ENCODE data around the gene PARD3.

Gene PARD3

GRCh38 chr10:34813626-34814222, 1.4 kb downstream of the PARD3 start:
- TF ChIP-seq EZH2phosphoT487 (IDR thresholded peaks at IDR 0.05; ENCODE audit: borderline replicate concordance, low read length), result no peak
- TF ChIP-seq CTCF (IDR thresholded peaks at IDR 0.05; ENCODE audit: low read depth, low read length, poor library complexity, severe bottlenecking), result no peak
- Histone ChIP-seq H3K27me3 (ENCODE audit: control insufficient read depth, low read length) (peaks cover 8% of the 10 kb centered on the region; the same call in 1 of the 2 replicates), H3K4me1 (ENCODE audit: control insufficient read depth, low read length) (no peaks in the 10 kb centered on the region), H3K36me3 (ENCODE audit: control insufficient read depth, low read length) (no peaks in the 10 kb centered on the region), H3K9me2 (replicated peaks; ENCODE audit: control insufficient read depth, low read length) (no peaks in the 10 kb centered on the region), H3K4me3 (ENCODE audit: low read length) (no peak overlapping the region), H3K9me3 (ENCODE audit: control insufficient read depth, insufficient read depth, low read length) (no peaks in the 10 kb centered on the region), H3K27ac (ENCODE audit: low read depth, low read length) (no peak overlapping the region), H3F3A (ENCODE audit: control insufficient read depth, insufficient read depth) (no peaks in the 10 kb centered on the region), H3K4me2 (ENCODE audit: low read length) (no peak overlapping the region), H3K79me2 (ENCODE audit: control insufficient read depth, low read length) (no peaks in the 10 kb centered on the region), H4K20me1 (ENCODE audit: control insufficient read depth, insufficient read depth, low read depth, low read length) (no peaks in the 10 kb centered on the region)

- H3K27me3 ChIP-seq (ENCODE audit: control insufficient read depth, low read length), result peaks cover 12% of the 10 kb centered on the region; the same call in 1 of the 2 replicates
- no peak overlapping the region for H3K27ac ChIP-seq (ENCODE audit: low read depth, low read length)
- no peaks in the 10 kb centered on the region for H3K4me1 ChIP-seq (ENCODE audit: control insufficient read depth, low read length)
- H3K9me3 ChIP-seq (ENCODE audit: control insufficient read depth, insufficient read depth, low read length), result no peaks in the 10 kb centered on the region
- TF ChIP-seq CTCF (IDR thresholded peaks at IDR 0.05; ENCODE audit: low read depth, low read length, poor library complexity, severe bottlenecking) (no peak), EZH2phosphoT487 (IDR thresholded peaks at IDR 0.05; ENCODE audit: borderline replicate concordance, low read length) (no peak)
- H3K79me2 ChIP-seq (ENCODE audit: control insufficient read depth, low read length), result no peaks in the 10 kb centered on the region
- H3F3A ChIP-seq (ENCODE audit: control insufficient read depth, insufficient read depth), result no peaks in the 10 kb centered on the region
- no peak overlapping the region for H3K4me3 ChIP-seq (ENCODE audit: low read length)
- no peak overlapping the region for H3K4me2 ChIP-seq (ENCODE audit: low read length)
- no peaks in the 10 kb centered on the region for H3K36me3 ChIP-seq (ENCODE audit: control insufficient read depth, low read length)
- no peaks in the 10 kb centered on the region for H4K20me1 ChIP-seq (ENCODE audit: control insufficient read depth, insufficient read depth, low read depth, low read length)
- H3K9me2 ChIP-seq (replicated peaks; ENCODE audit: control insufficient read depth, low read length), result no peaks in the 10 kb centered on the region
These were observed 2.3 kb downstream of the PARD3 start for GRCh38 chr10:34812771-34813170.

GRCh38 chr10:34811968-34812514, 3.1 kb downstream of the PARD3 start:
- Histone ChIP-seq H3K9me2 (replicated peaks; ENCODE audit: control insufficient read depth, low read length) (no peaks in the 10 kb centered on the region), H3F3A (ENCODE audit: control insufficient read depth, insufficient read depth) (no peaks in the 10 kb centered on the region), H3K4me3 (ENCODE audit: low read length) (no peak overlapping the region), H3K27me3 (ENCODE audit: control insufficient read depth, low read length) (peaks cover 12% of the 10 kb centered on the region; the same call in 1 of the 2 replicates), H3K79me2 (ENCODE audit: control insufficient read depth, low read length) (no peaks in the 10 kb centered on the region), H3K4me1 (ENCODE audit: control insufficient read depth, low read length) (no peaks in the 10 kb centered on the region), H3K4me2 (ENCODE audit: low read length) (no peak overlapping the region), H3K36me3 (ENCODE audit: control insufficient read depth, low read length) (no peaks in the 10 kb centered on the region), H3K9me3 (ENCODE audit: control insufficient read depth, insufficient read depth, low read length) (no peaks in the 10 kb centered on the region), H4K20me1 (ENCODE audit: control insufficient read depth, insufficient read depth, low read depth, low read length) (no peaks in the 10 kb centered on the region), H3K27ac (ENCODE audit: low read depth, low read length) (no peak overlapping the region)
- no peak for TF ChIP-seq EZH2phosphoT487 (IDR thresholded peaks at IDR 0.05; ENCODE audit: borderline replicate concordance, low read length)
- no peak for TF ChIP-seq CTCF (IDR thresholded peaks at IDR 0.05; ENCODE audit: low read depth, low read length, poor library complexity, severe bottlenecking)
